Erythroblast (primary cell): ENCODE results near the gene CHST8.

Experiments
- GATA1 ChIP-seq: IDR thresholded peaks from 2 replicates; pipeline ENCODE4 v1.6.1; 2011; ENCODE audit warnings: low read depth, mild to moderate bottlenecking, control low read depth, low read length, moderate library complexity
- POLR2A ChIP-seq: IDR thresholded peaks from 2 replicates; pipeline ENCODE4 v1.6.1; 2011; ENCODE audit warnings: mild to moderate bottlenecking, low read length

DNA sequence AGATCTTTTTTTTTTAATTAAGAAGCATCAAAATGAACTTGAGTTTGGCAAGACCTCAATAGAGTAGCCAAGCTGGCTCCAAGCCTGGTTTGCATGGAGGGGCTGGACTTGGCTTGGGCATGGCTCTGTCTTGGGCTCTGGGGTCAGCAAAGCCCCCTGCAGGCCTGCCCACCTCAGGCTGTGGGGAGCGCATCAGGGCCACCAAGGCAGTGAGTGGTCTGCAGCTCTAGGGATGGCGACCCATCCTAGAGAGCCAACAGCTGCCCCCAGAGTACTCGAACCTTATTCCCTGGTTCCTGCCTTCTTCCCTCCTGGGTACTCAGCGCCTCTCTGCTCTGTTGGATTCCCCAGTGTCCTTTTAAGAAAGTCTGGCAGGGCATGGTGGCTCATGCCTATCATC is 5.4 kb upstream of the CHST8 start:
- TF ChIP-seq POLR2A = no peak
- no peak for TF ChIP-seq GATA1
